CD4-positive, alpha-beta memory T cell (primary cell): ENCODE measurements around the gene FHOD1. TPM values are rescaled to one million over a fixed set of nuclear protein-coding genes. Genes with fewer than 3 reads are reported as not detected.

Experiments
- CTCF ChIA-PET: fragments of 350-600 bp; sonication (Branson Sonifier 250); formaldehyde crosslinking; loops from one replicate; lab custom pipeline; 2021; ENCODE audit warnings: inconsistent platforms; ENCODE audit not compliant: partially characterized antibody; lab: Charles Lee
- POLR2A ChIA-PET: fragments of 350-600 bp; sonication (Branson Sonifier 250); formaldehyde crosslinking; loops from one replicate; lab custom pipeline; 2021; ENCODE audit not compliant: partially characterized antibody; lab: Charles Lee
- DNase-seq, 5 donors: peaks; one replicate each; pipeline versions ENCODE4 v3.0.0 to v3.0.0-alpha.2; 2020 to 2022; ENCODE audit warnings: mixed read lengths in 1 of 5
- H3K27ac ChIP-seq: one replicate; pipeline ENCODE4 v1.7.0; 2013; ENCODE audit warnings: low read depth, low read length
- H3K27me3 ChIP-seq: 2 replicates; pipeline ENCODE4 v1.7.0; 2013; ENCODE audit warnings: mild to moderate bottlenecking, low read length, moderate library complexity; ENCODE audit not compliant: insufficient read depth
- H3K36me3 ChIP-seq: 2 replicates; pipeline ENCODE4 v1.7.0; 2013; ENCODE audit warnings: mild to moderate bottlenecking, low read length, moderate library complexity; ENCODE audit not compliant: insufficient read depth
- H3K4me1 ChIP-seq: 2 replicates; pipeline ENCODE4 v1.7.0; 2013; ENCODE audit warnings: mild to moderate bottlenecking, low read length, moderate library complexity; ENCODE audit not compliant: insufficient read depth
- H3K4me3 ChIP-seq, 2 donors: one replicate each; pipeline ENCODE4 v1.7.0; 2013; ENCODE audit warnings: low read length in 2 of 2, mild to moderate bottlenecking in 1 of 2
- H3K9me3 ChIP-seq, 2 donors: one replicate each; pipeline ENCODE4 v1.7.0; 2013; ENCODE audit warnings: low read length in 2 of 2, control low read depth in 1 of 2; ENCODE audit not compliant: control insufficient read depth in 1 of 2
- H3K27ac Mint-ChIP-seq, 7 donors: one replicate each; pipeline ENCODE4 v1.8.0; 2020 to 2021; ENCODE audit warnings: mixed read lengths in 7 of 7, mild to moderate bottlenecking in 6 of 7, inconsistent platforms in 3 of 7, moderate library complexity in 3 of 7
- H3K27me3 Mint-ChIP-seq, 2 donors: one replicate each; pipeline ENCODE4 v1.8.0; 2020 to 2021; ENCODE audit warnings: mixed read lengths in 2 of 2
- H3K36me3 Mint-ChIP-seq, 2 donors: one replicate each; pipeline ENCODE4 v1.8.0; 2020 to 2021; ENCODE audit warnings: mixed read lengths in 2 of 2, inconsistent platforms in 1 of 2, mild to moderate bottlenecking in 1 of 2
- H3K4me1 Mint-ChIP-seq, 4 donors: one replicate each; pipeline ENCODE4 v1.8.0; 2020 to 2021; ENCODE audit warnings: mixed read lengths in 4 of 4, mild to moderate bottlenecking in 1 of 4
- H3K4me3 Mint-ChIP-seq, 8 donors: one replicate each; pipeline ENCODE4 v1.8.0; 2020 to 2021; ENCODE audit warnings: mixed read lengths in 8 of 8, mild to moderate bottlenecking in 7 of 8, moderate library complexity in 6 of 8, inconsistent platforms in 3 of 8
- H3K9me3 Mint-ChIP-seq, 8 donors: one replicate each; pipeline ENCODE4 v1.8.0; 2020 to 2021; ENCODE audit warnings: mixed read lengths in 8 of 8, mild to moderate bottlenecking in 5 of 8, inconsistent platforms in 3 of 8, moderate library complexity in 1 of 8
- intact Hi-C: fragments of 100-400 bp; cut with micrococcal nuclease; formaldehyde crosslinking; loops from one replicate; pipeline ENCODE4 v1.15.1; 2023
- polyA plus RNA-seq, 2 donors: library from polyadenylated mRNA; unstranded; fragments of 300-500 nt; fragmentation: Illumina TruSeq; gene quantifications; one replicate each; pipeline ENCODE4 v1.2.3, GENCODE V29; 2021
- total RNA-seq, 2 experiments: library from RNA; stranded (reverse); gene quantifications; one replicate each; pipeline ENCODE4 v1.2.3, GENCODE V29; 2021

Gene FHOD1
- total and polyA plus RNA-seq, 4 experiments from 2014 or later: 3.3 to 63.3 (median 31.0) TPM

GRCh38 chr16:67226804-67227566 lies 20.3 kb downstream of the FHOD1 start, which contains the start of gene TMEM208:
TSS of gene TMEM208 (plus strand) at chr16:67227130. CDS start at chr16:67227219, 89 bp downstream.
- Mint-ChIP-seq H3K9me3 (no peaks in the 10 kb centered on the region), H3K27me3 (no peaks in the 10 kb centered on the region), H3K4me3 (peak within 1 kb of the TSS; percentile 98 to 100 (median 100)), H3K27ac (peak within 1 kb of the TSS; percentile 96 to 100 (median 99)), H3K36me3 (peaks cover 11 to 36% of the 10 kb centered on the region in 2 donors), H3K4me1 (peaks cover 43 to 58% (median 54%) of the 10 kb centered on the region in 4 donors)
- Histone ChIP-seq H3K4me1 (peaks cover 51% of the 10 kb centered on the region), H3K4me3 (peak within 1 kb of the TSS; percentile 73 to 99), H3K27me3 (no peaks in the 10 kb centered on the region), H3K36me3 (peaks cover 38% of the 10 kb centered on the region), H3K27ac (peak within 1 kb of the TSS; percentile 88), H3K9me3 (no peaks in the 10 kb centered on the region)
- ChIA-PET CTCF (interaction anchor here (0.6 to 2.4 kb wide), 12 partner anchors 9 to 249 kb away, joined by 3 to 15 read pairs (median 4); partner anchors contain the start of gene FHOD1), POLR2A (interaction anchor here (0.5 to 17.2 kb wide), 26 partner anchors 10 to 254 kb away, joined by 3 to 259 read pairs (median 4); partner anchors contain the start of genes ATP6V0D1, B3GNT9, CBFB and E2F4)
- intact Hi-C loops: loop anchor here (1.0 to 2.0 kb wide), 7 partner anchors 9 to 335 kb away; partner anchors contain the start of genes CTCF, E2F4, FHOD1 and PLEKHG4
- DNase-seq: peak; percentile 95 to 99 (median 97)

- H3K4me3 Mint-ChIP-seq: peak overlapping the region; percentile 98 to 100 (median 100)
- peaks cover 43 to 58% (median 54%) of the 10 kb centered on the region in 4 donors for H3K4me1 Mint-ChIP-seq
- peak overlapping the region; percentile 96 to 100 (median 99) for H3K27ac Mint-ChIP-seq
- peaks cover 51% of the 10 kb centered on the region for H3K4me1 ChIP-seq
- peak overlapping the region; percentile 73 to 99 for H3K4me3 ChIP-seq
- peaks cover 32% of the 10 kb centered on the region for H3K36me3 ChIP-seq
- H3K27me3 ChIP-seq: no peaks in the 10 kb centered on the region
- no peaks in the 10 kb centered on the region for H3K27me3 Mint-ChIP-seq
- ChIA-PET CTCF (interaction anchor here (0.7 to 2.4 kb wide), 11 partner anchors 9 to 248 kb away, joined by 3 to 15 read pairs (median 4); partner anchors contain the start of gene FHOD1), POLR2A (interaction anchor here (0.8 to 17.2 kb wide), 21 partner anchors 11 to 254 kb away, joined by 3 to 259 read pairs (median 4); partner anchors contain the start of genes ATP6V0D1, B3GNT9, CBFB and E2F4)
- H3K9me3 Mint-ChIP-seq: no peaks in the 10 kb centered on the region
- intact Hi-C loops: loop anchor here (2.0 kb wide), 4 partner anchors 34 to 66 kb away; partner anchors contain the start of genes E2F4 and PLEKHG4
- no peak for DNase-seq
- H3K36me3 Mint-ChIP-seq: peaks cover 11 to 36% of the 10 kb centered on the region in 2 donors
- H3K9me3 ChIP-seq: no peaks in the 10 kb centered on the region
- H3K27ac ChIP-seq: peak overlapping the region; percentile 88
Measured at GRCh38 chr16:67226295-67226803, 20.9 kb downstream of the FHOD1 start.

- intact Hi-C loops: no loop called here
- H3K4me1 ChIP-seq: peaks cover 51% of the 10 kb centered on the region
- H3K4me3 Mint-ChIP-seq: peak overlapping the region; percentile 22 to 62 (median 29)
- H3K9me3 ChIP-seq: no peaks in the 10 kb centered on the region
- DNase-seq: no peak
- peak overlapping the region; percentile 39 for H3K27ac ChIP-seq
- no peaks in the 10 kb centered on the region for H3K9me3 Mint-ChIP-seq
- no peak overlapping the region for H3K4me3 ChIP-seq
- H3K27me3 ChIP-seq: no peaks in the 10 kb centered on the region
- ChIA-PET CTCF (interaction anchor here (1.0 to 1.6 kb wide), 5 partner anchors 12 to 206 kb away, joined by 3 to 8 read pairs (median 5); partner anchors contain the start of genes ELMO3 and FHOD1), POLR2A (interaction anchor here (0.7 to 17.2 kb wide), 9 partner anchors 9 to 65 kb away, joined by 3 to 259 read pairs (median 3); partner anchors contain the start of genes FBXL8, FHOD1, SLC9A5 and TRADD)
- H3K36me3 Mint-ChIP-seq: peaks cover 13 to 17% of the 10 kb centered on the region in 2 donors
- H3K4me1 Mint-ChIP-seq: peaks cover 41 to 62% (median 55%) of the 10 kb centered on the region in 4 donors
- peak overlapping the region; percentile 43 to 96 (median 81) for H3K27ac Mint-ChIP-seq
- H3K27me3 Mint-ChIP-seq: no peaks in the 10 kb centered on the region
- H3K36me3 ChIP-seq: peaks cover 10% of the 10 kb centered on the region
Measured at GRCh38 chr16:67223992-67224391, 23.3 kb downstream of the FHOD1 start.

GRCh38 chr16:67216612-67217490 lies 30.4 kb downstream of the FHOD1 start:
- Histone ChIP-seq H3K36me3 (no peaks in the 10 kb centered on the region), H3K4me1 (no peaks in the 10 kb centered on the region), H3K4me3 (no peak overlapping the region), H3K27me3 (no peaks in the 10 kb centered on the region), H3K9me3 (no peaks in the 10 kb centered on the region), H3K27ac (no peak overlapping the region)
- Mint-ChIP-seq H3K9me3 (no peaks in the 10 kb centered on the region), H3K4me3 (no peak overlapping the region), H3K4me1 (peaks cover 0 to 4% (median 2%) of the 10 kb centered on the region in 4 donors), H3K36me3 (peaks cover 2 to 6% of the 10 kb centered on the region in 2 donors), H3K27me3 (no peaks in the 10 kb centered on the region), H3K27ac (peak overlapping the region in 3 of 7 donors; percentile 24 to 71 (median 50))
- no peak for DNase-seq
- CTCF ChIA-PET: no interaction called here
- POLR2A ChIA-PET: no interaction called here
- intact Hi-C loops: no loop called here

- no peaks in the 10 kb centered on the region for H3K27me3 Mint-ChIP-seq
- H3K27ac Mint-ChIP-seq: peak overlapping the region in 3 of 7 donors; percentile 13 to 53 (median 43)
- no peaks in the 10 kb centered on the region for H3K36me3 ChIP-seq
- no peaks in the 10 kb centered on the region for H3K4me1 ChIP-seq
- no peaks in the 10 kb centered on the region for H3K9me3 Mint-ChIP-seq
- POLR2A ChIA-PET: interaction anchor here (1.1 to 1.9 kb wide), 3 partner anchors 8 to 23 kb away, joined by 3 to 5 read pairs (median 4); partner anchors contain the start of gene TMEM208
- intact Hi-C loops: no loop called here
- H3K27ac ChIP-seq: no peak overlapping the region
- H3K4me1 Mint-ChIP-seq: peaks cover 0 to 3% (median 2%) of the 10 kb centered on the region in 4 donors
- peaks cover 2 to 5% of the 10 kb centered on the region in 2 donors for H3K36me3 Mint-ChIP-seq
- no peaks in the 10 kb centered on the region for H3K27me3 ChIP-seq
- no peaks in the 10 kb centered on the region for H3K9me3 ChIP-seq
- no peak for DNase-seq
- H3K4me3 ChIP-seq: no peak overlapping the region
- H3K4me3 Mint-ChIP-seq: no peak overlapping the region
- CTCF ChIA-PET: interaction anchor here (0.7 kb wide), 1 partner anchor 550 kb away, joined by 3 read pairs; no protein-coding TSS in a partner anchor
Measured at GRCh38 chr16:67215706-67216105, 31.6 kb downstream of the FHOD1 start.
